Anterior cingulate cortex (tissue), 58 donors: Measurements from ENCODE around the gene NBPF3.
A peak's percentile ranks its signal among the peaks of the same experiment; 100 is the strongest.
"Not testable (repeated sequence)": the region's sequence is repeated elsewhere in the genome, so short reads cannot be mapped to it uniquely, and the experiment has no call there.

Experiments
- DNase-seq, 58 donors: peaks; one replicate each; lab custom pipeline; 2025; lab: John Stamatoyannopoulos, UW

Gene NBPF3

DNA sequence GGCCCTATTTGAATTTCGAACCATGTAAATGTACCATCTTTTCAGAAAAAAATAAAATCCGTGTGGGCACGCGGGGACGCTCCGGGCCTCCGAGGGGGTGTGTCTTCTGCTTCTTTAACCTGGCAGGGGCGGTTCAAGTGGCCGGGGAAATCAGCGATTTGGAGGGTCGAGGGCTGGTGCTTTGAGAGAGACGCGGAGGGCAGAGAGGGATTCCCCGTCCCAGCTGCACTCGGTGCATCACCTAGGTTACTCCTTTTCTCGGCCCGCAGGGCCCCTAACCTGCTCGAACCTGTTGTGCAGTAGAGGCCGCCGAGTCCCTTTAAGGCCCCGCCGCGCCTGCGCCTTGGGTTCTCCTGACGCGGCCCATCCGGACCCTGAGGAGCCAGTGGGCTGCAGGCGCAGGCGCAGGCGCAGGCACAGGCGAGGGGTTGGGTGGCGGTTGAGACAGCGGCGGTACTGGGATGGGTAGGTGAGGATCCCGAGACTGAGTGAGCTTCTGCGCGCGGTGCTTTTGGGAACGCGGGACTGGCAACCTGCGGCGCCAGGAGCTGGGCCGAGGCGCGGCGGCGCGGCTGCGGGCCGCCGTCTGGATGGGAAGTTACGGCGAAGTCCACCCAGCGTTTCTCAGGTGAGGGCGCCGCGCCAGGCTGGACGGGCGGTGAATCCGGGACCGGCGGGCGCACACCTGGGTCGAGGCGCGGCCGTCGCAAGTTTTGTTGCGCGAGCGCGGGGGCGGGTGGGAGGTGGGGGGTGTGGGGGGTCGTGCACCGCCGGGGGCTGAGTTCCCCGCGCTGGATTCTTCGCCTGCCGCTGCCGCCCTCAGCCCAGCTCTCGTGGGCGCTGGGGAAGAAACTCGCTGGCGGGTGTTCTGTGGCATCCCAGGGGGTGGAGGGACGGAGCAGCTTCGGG is at the start of gene NBPF3:
TSS of gene NBPF3 (plus strand) at position 417 of the 909 bp plus-strand sequence. CDS start 4,950 bp downstream, outside the sequence.
- DNase-seq: peak; percentile 23 to 92 (median 78)

DNA sequence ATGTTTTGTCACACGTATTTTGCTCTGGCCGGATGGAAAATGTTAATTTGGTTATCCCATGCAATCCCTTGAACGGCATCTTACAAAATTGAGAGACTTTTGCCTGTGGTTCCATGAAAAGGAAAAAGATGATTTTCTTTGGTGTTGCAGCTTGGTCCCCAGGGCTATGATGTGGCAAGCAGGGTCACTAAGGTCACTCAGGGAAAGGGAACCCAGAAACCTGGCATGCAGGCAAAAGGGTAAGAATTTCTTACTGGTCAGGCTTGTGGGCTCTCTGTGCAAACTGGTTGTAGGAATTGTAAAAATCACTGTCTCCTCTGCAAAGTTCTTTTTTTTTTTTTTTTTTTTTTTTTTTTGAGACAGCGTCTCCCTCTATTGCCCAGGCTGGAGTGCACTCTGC is 48.4 kb upstream of the NBPF3 start:
- no peak for DNase-seq

- no peak for DNase-seq
Observed at GRCh38 chr1:21392587-21393263, 47.2 kb upstream of the NBPF3 start.

DNA sequence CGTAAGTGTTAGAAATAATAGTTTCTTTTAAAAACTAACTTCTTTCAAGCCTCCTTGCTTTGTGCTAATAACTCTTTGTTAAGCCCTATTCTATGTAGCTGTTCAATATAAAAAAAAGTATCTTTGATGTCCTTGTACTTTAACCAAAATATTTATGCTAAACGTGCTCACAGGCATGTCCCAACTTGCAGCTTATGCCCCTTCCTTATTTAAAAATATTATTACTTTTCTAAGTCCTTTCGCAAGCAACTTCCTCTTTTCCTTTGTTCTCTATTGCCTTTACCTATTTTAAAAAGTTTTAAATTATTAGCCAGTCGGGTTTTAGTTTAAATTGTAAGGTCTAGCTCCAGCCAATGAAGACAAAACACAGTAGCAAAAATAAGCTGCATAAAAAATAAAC is 43.4 kb upstream of the NBPF3 start:
- DNase-seq: no peak

GRCh38 chr1:21397813-21398188 is 42.1 kb upstream of the NBPF3 start:
- peak in 23 of 58 donors; percentile 3 to 42 (median 16) for DNase-seq

DNA sequence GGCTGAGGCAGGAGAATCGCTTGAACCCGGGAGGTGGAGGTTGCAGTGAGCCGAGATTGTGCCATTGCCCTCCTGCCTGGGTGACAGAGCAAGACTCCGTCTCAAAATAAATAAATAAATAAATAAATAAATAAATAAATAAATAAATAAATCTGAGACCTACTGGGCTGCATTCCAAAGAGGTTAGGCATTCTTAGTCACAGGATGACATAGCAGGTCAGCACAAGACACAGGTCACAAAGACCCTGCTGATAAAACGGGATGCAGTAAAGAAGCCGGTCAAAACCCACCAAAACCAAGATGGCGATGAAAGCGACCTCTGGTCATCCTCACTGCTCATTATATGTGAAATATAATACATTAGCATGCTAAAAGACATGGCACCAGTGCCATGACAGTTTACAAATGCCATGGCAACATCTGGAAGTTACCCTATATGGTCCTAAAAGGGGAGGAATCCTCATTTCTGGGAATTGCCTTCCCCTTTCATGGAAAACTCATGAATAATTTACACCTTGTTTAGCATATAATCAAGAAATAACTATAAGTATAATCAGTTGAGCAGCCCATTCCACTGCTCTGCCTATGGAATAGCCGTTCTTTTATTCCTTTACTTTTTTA is 38.1 kb upstream of the NBPF3 start:
- not testable (repeated sequence) for DNase-seq

GRCh38 chr1:21406659-21407058 is 33.3 kb upstream of the NBPF3 start:
- no peak for DNase-seq

- DNase-seq: not testable (repeated sequence)
Observed at GRCh38 chr1:21409897-21410296, 30.0 kb upstream of the NBPF3 start.

GRCh38 chr1:21414015-21414414 is 25.9 kb upstream of the NBPF3 start:
- no peak for DNase-seq

GRCh38 chr1:21420378-21420777 is 19.6 kb upstream of the NBPF3 start:
- DNase-seq: not testable (repeated sequence)

DNA sequence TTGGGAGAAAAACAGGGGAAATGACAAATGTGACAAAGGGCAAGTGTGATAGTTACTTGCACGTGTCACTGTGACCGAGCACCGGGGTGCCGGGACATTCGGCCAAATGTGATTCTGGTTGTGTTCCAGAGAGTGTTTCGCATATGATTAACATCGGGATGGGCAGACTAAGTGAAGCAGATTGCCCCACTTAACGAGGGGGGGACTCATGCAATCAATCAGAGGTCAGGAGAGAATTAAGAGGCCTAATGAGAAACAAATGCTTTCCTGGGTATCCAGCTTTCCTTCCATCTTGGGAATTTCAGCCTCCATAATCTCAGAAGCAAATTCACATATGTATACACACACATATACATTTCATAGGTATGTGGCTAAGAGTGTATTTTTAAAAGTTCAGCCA is 18.6 kb upstream of the NBPF3 start:
- not testable (repeated sequence) for DNase-seq

GRCh38 chr1:21427798-21428480 is 12.0 kb upstream of the NBPF3 start:
- DNase-seq: not testable (repeated sequence)

DNA sequence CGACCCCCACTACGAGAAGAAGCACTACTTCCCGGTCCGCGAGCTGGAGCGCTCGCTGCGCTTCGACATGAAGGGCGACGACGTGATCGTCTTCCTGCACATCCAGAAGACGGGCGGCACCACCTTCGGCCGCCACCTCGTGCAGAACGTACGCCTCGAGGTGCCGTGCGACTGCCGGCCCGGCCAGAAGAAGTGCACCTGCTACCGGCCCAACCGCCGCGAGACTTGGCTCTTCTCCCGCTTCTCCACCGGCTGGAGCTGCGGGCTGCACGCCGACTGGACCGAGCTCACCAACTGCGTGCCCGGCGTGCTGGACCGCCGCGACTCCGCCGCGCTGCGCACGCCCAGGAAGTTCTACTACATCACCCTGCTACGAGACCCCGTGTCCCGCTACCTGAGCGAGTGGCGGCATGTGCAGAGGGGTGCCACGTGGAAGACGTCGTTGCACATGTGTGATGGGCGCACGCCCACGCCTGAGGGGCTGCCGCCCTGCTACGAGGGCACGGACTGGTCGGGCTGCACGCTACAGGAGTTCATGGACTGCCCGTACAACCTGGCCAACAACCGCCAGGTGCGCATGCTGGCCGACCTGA is 11.4 kb upstream of the NBPF3 start:
- not testable (repeated sequence) for DNase-seq

DNA sequence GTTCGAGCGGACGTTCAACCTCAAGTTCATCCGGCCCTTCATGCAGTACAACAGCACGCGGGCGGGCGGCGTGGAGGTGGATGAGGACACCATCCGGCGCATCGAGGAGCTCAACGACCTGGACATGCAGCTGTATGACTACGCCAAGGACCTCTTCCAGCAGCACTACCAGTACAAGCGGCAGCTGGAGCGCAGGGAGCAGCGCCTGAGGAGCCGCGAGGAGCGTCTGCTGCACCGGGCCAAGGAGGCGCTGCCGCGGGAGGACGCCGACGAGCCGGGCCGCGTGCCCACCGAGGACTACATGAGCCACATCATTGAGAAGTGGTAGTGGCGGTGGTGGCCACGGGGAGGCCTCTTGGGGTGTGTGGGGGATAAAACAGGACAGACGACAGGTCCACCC is 10.7 kb upstream of the NBPF3 start:
- DNase-seq: not testable (repeated sequence)

- not testable (repeated sequence) for DNase-seq
Observed at GRCh38 chr1:21430875-21431274, 9.1 kb upstream of the NBPF3 start.

DNA sequence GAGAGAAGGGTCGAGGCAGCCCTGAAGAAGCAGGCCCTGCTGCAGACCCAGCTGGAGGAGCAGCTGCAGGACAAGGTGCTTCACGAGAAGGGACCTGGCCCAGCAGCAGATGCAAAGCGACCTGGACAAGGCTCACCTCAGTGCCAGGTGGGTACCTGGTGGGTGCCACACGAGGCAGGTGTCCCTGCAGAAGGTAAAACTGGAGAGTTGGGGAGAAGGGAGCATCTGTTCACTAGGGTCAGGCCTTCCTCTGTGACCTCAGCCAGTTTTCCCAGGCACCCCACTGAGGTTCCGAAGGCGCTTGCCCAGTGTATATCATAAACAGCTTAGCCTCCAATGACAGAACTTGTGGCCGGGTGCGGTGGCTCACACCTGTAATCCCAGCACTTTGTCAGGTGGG is 5.5 kb upstream of the NBPF3 start:
- DNase-seq: no peak

- no peak for DNase-seq
Observed at GRCh38 chr1:21435646-21436487, 4.1 kb upstream of the NBPF3 start.

GRCh38 chr1:21436488-21437340 is 3.2 kb upstream of the NBPF3 start:
- DNase-seq: peak in 18 of 58 donors; percentile 1 to 64 (median 18)
